ENCODE data around the gene TNS1.

GRCh38 chr2:217897091-217897715, 105.6 kb downstream of the TNS1 start:
- TF ChIP-seq CTCF (IDR thresholded peaks at IDR 0.05) (no peak), POLR2A (IDR thresholded peaks at IDR 0.05) (no peak)

Measured in lower leg skin (tissue), 3 donors.